GM12873 (cell line): ENCODE data around the gene SPATA17.
A peak's percentile ranks its signal among the peaks of the same experiment; 100 is the strongest.

Experiments
- TF ChIP-seq, protein P1 (sequence below): IDR thresholded peaks from 2 replicates; pipeline ENCODE4 v1.5.1; 2012; ENCODE audit warnings: low read depth, mild to moderate bottlenecking, moderate library complexity, low read length, control low read depth; ENCODE audit not compliant: insufficient read depth; ENCODE audit errors: missing control alignments

The SPATA17 gene

DNA sequence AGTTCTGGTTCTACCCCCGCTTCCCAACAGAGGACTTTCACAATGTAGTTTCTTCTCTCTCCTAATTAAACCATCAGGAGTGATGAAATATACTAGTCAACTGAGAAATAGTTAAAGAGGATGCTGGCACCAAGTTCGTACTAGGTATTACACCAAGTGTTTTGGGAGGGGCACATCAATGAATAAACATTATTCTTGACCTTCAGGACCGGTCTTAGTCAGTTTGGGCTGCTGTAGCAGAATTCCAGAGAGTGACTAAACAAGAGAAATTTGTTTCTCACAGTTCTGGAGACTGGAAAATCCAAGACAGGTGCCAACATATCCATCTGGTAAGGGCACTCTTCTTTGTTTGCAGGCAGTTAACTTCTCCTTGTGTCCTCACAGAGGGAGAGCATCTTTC is 103.8 kb downstream of the SPATA17 start:
- TF ChIP-seq, protein P1, sequence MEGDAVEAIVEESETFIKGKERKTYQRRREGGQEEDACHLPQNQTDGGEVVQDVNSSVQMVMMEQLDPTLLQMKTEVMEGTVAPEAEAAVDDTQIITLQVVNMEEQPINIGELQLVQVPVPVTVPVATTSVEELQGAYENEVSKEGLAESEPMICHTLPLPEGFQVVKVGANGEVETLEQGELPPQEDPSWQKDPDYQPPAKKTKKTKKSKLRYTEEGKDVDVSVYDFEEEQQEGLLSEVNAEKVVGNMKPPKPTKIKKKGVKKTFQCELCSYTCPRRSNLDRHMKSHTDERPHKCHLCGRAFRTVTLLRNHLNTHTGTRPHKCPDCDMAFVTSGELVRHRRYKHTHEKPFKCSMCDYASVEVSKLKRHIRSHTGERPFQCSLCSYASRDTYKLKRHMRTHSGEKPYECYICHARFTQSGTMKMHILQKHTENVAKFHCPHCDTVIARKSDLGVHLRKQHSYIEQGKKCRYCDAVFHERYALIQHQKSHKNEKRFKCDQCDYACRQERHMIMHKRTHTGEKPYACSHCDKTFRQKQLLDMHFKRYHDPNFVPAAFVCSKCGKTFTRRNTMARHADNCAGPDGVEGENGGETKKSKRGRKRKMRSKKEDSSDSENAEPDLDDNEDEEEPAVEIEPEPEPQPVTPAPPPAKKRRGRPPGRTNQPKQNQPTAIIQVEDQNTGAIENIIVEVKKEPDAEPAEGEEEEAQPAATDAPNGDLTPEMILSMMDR, result no peak

DNA sequence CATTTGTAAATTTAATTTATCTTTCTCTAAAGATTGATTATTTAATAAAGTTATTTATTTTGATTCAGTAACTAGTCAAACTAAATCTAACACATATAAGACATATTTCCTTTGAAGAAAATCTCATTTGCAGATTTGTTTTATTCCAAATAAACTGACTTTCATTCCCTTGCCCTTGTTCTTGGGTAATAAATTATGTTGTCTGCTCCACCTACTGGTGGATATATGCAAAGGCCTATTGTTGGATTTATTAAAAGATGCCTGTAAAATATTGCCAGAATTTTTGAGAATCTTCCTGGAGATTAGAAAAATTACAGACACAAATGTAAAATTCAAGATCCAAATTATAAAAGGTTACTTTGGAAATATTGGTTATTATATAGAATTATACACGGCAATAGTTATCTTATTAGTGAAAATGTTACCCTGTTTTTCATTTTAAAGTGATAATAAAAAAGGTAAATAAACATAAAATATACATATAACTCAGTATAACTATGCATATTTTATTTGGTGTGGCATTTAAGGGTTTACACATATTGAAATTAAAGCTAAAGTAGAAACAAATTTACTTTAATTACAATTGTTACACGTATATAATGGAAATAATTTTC is 116.1 kb downstream of the SPATA17 start:
- TF ChIP-seq, protein P1, result peak; percentile 42

DNA sequence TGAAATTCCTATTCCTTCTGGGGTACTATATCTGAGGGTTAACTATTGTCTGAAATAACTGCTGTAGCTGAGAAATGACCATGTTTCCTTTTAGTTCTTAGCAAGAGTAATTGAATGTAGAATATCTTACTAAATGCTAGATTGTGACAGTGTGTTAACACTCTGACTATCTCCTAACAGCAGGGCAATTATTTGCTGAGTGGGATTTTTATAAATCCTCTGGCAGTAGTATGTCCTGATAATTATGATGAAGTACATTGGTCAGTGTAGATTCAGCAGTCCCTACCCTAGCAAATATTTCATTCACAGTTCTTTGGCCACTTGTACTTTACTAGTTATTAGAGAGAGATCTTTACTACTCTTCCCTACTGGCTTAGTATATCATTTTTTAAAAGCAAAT is 138.6 kb downstream of the SPATA17 start:
- TF ChIP-seq, protein P1, result no peak

DNA sequence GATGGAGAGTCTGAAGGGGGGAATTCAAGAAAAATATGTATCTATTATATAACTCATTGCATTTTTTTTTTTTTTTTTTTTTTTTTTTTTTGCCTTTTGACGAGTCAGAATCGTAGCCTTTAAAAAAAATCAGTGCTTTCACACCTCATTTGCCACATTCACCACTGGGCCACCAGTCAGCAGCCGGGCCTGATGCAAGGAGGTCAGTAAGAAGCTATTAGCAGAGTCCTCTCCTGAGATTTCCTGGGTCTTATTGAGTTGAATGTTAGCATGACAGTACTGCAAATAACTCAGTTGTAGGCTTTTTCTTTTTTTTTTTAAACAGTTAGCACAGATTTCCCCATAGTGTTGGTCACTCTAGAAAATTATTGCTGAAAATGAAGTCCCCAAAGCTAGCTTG is 139.8 kb downstream of the SPATA17 start:
- TF ChIP-seq, protein P1, result no peak

DNA sequence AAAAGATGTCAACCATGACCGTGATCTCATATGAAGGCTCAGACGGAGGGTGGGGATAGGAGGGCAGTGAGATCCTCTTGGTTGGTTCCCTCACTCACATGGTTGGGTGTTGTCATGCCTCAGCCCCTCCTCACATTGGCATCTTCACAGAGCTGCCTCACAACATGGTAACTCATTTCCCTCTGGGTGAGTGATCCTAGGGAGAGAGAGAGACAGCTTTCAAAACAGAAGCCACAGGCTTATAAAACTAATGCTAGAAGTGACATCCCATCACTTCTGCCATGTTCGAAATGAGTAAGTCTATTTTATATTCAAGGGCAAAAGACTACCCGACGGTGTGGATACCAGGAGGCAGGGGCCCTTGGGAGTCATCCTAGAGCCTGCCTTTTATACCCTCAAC is 145.5 kb downstream of the SPATA17 start:
- TF ChIP-seq, protein P1, result no peak

DNA sequence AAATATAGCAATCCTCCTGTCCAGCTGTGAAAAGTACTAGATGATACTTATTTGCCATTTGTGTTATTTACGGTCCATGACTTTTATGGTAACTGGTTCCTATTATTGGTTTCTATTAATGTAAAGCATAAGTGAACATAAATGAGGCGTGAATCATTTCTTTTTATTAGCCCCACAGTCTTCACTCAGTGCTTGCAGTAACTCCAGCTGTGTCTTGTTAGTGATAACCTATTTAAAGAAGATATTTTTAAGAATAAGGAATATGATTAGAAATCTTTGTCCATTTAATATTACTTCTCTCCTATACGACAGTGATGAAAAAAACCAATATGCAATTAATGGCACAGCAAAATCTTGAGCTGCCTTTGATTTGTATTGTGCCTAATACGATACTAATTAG is 149.9 kb downstream of the SPATA17 start:
- TF ChIP-seq, protein P1, result no peak

DNA sequence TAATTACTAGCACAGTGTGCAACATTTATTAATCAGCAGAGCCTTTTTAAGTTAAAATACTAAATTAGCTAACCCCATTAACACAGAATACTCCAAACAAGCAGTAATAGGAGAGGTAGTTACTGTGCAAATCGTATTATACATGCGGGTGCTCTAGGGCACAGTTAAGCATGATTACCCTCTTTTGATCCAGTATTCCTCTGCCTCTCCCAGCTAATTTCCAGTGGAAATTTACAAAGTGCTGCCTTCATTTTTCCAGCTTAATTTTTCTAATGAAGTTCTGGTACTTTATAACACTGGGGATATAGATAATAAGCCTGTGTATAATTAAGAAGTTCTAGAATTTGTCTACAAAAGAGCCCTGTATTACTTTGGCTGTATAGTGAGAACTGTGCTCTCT is 159.9 kb downstream of the SPATA17 start:
- TF ChIP-seq, protein P1, result no peak

DNA sequence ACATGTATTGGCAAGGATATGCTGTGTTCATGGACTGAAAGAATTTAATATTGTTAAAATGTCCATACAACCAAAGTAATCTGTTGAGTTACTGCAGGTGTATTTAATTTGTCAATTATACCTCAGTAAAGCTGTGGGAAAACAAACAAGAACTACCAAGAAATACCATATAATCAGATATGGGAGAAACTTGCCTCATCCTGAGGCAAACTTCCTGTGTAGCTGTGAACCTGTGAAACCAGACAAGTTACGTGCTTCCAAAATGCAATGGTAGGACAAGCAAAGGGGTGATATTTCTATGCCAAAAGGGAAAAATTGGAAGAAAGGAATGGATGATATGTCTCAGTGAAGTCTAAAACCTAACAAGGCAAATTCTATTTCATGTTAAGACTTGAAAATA is 174.6 kb downstream of the SPATA17 start:
- TF ChIP-seq, protein P1, result no peak
